Lower lobe of right lung (tissue), 2 donors: ENCODE measurements around the gene JCHAIN. TPM values are rescaled to one million over a fixed set of nuclear protein-coding genes. Genes with fewer than 3 reads are reported as not detected.
A peak's percentile ranks its signal among the peaks of the same experiment; 100 is the strongest.
"Not testable (repeated sequence)": the region's sequence is repeated elsewhere in the genome, so short reads cannot be mapped to it uniquely, and the experiment has no call there.

Source experiments
- ATAC-seq, 2 donors: fragments of 200-7000 bp; cut with Tn5 transposase; one replicate each; pipeline ENCODE4 v1.9.1; 2020 to 2022; ENCODE audit warnings: mild to moderate bottlenecking in 2 of 2, moderate library complexity in 2 of 2
- DNase-seq: peaks from one replicate; pipeline ENCODE4 v3.0.0-alpha.2; 2020
- H3K27ac ChIP-seq: fragments of 200-600 bp; one replicate; pipeline ENCODE4 v1.8.0; 2022
- H3K27me3 ChIP-seq: fragments of 200-600 bp; one replicate; pipeline ENCODE4 v1.8.0; 2022; ENCODE audit warnings: low read depth
- H3K36me3 ChIP-seq: fragments of 200-600 bp; one replicate; pipeline ENCODE4 v1.8.0; 2022; ENCODE audit warnings: mild to moderate bottlenecking
- H3K4me1 ChIP-seq: fragments of 200-600 bp; one replicate; pipeline ENCODE4 v1.8.0; 2022
- H3K4me3 ChIP-seq: fragments of 200-600 bp; one replicate; pipeline ENCODE4 v1.8.0; 2022; ENCODE audit warnings: mild to moderate bottlenecking
- H3K9me3 ChIP-seq: fragments of 200-600 bp; one replicate; pipeline ENCODE4 v1.8.0; 2022
- CTCF ChIP-seq: fragments of 200-600 bp; IDR thresholded peaks from one replicate; pipeline ENCODE4 v1.8.0; 2022; ENCODE audit warnings: antibody characterized with exemption, mild to moderate bottlenecking
- intact Hi-C: fragments of 100-400 bp; cut with DNase I; formaldehyde crosslinking; loops from one replicate; pipeline ENCODE4 v1.11.0; 2022
- total RNA-seq: library from RNA; stranded (reverse); fragmentation: NEBNext Ultra II Directional; extraction: Animal tissue kit (Norgen Biotek cat#: 25700); gene quantifications from one replicate; pipeline ENCODE4 v1.2.1, GENCODE V29; 2021
- donor health status: DM: no; HTN: yes; CAD: no; lungs with severe emphysema.

Gene JCHAIN
- total RNA-seq, 1 donor from 2014 or later: 191 TPM

GRCh38 chr4:70706044-70706461 is 39.7 kb upstream of the JCHAIN start:
- H3K4me1 ChIP-seq: peaks cover 21% of the 10 kb centered on the region
- intact Hi-C loops: no loop called here
- H3K27ac ChIP-seq: peak overlapping the region; percentile 93
- ATAC-seq: no peak
- no peaks in the 10 kb centered on the region for H3K36me3 ChIP-seq
- no peak for TF ChIP-seq CTCF
- H3K27me3 ChIP-seq: no peaks in the 10 kb centered on the region
- no peaks in the 10 kb centered on the region for H3K9me3 ChIP-seq
- H3K4me3 ChIP-seq: peak overlapping the region; percentile 85
- DNase-seq: no peak

DNA sequence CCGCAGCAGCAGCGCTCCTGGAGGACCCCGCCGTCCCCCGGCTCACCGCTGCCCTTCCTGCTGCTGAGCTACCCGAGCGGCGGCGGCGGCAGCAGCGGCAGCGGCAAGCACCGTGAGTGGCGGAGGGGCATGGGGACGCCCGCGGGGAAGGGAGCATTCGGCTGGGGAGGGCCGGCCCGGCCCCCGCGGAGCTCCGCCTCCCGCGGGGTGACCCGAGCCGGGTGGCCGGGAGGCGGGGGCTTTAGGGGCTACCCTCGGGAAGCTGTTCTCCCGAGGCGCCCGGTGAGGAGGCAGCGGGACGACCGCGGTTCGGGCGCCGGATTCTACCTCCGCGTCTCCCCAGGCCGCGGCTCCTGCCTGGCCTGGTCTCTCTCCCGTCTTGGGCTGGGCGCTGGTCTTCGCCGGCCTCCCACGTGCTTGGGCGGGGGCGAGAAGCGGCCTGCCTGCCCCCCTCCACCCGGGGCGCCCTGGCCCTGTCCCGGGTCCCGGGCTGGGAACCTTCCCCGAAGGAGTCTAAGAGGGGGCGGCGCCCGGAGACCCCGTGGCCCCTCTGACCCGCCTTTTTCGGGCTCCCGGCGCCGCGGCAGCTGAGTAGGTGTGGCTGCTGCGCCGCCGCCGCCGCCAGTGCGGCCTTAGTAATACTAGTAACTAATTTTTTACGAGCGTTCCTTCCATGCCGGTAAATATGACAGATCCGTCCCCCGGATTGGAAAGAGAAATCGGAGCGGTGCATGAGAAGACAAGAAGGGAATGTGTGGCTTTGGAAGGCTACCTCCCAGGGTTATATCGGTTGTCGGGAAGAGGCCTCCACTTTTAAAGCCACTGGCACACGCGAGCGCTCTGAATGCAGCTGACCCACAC is 39.1 kb upstream of the JCHAIN start:
- DNase-seq: peak; percentile 91
- H3K36me3 ChIP-seq: no peaks in the 10 kb centered on the region
- H3K27me3 ChIP-seq: no peaks in the 10 kb centered on the region
- TF ChIP-seq CTCF: no peak
- peak overlapping the region; percentile 93 for H3K27ac ChIP-seq
- no peaks in the 10 kb centered on the region for H3K9me3 ChIP-seq
- intact Hi-C loops: no loop called here
- H3K4me1 ChIP-seq: peaks cover 21% of the 10 kb centered on the region
- H3K4me3 ChIP-seq: peak overlapping the region; percentile 85
- peak; percentile 83 to 90 for ATAC-seq

- Histone ChIP-seq H3K4me3 (peak overlapping the region; percentile 85), H3K27me3 (no peaks in the 10 kb centered on the region), H3K36me3 (no peaks in the 10 kb centered on the region), H3K9me3 (no peaks in the 10 kb centered on the region), H3K4me1 (peaks cover 21% of the 10 kb centered on the region), H3K27ac (peak overlapping the region; percentile 93)
- ATAC-seq (peak; percentile 56 to 60), DNase-seq (no peak)
- no peak for TF ChIP-seq CTCF
- intact Hi-C loops: no loop called here
Observed at GRCh38 chr4:70704931-70705182, 38.5 kb upstream of the JCHAIN start.

DNA sequence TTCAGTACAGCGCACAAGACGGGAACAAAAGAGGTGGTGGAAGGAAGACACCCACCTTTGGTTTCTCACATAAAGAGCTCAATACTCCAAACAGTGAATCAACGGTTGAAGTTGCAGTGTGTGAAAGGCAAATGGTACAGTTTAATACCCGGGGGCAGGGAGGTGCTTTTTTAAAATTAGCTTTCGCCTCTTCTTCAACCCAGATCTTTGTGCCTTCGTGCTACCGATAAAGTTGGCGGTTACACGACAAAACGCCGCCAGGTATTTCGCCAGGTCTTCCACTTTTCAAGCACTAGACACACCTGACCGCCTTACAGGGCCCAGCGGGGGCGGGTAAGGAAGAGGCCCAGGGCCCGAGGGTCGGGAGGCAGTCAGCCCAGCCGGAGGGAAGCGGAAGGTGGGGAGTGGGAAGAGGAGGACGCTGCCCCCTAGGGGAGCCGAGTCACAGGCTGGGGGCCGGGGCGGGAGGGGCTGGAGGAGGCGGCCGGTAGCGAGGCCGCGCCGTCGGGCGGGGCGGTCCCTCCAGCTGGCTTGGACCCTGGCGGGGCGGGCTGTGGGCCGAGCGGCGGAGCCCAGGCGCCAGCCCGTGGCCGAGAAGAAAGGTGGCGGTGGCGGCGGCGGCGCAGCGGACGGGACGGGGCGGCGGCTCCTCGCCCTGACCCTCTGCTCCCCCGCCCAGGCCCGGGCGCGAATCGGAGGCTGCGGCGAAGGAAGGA is 38.1 kb upstream of the JCHAIN start:
- H3K27me3 ChIP-seq: no peaks in the 10 kb centered on the region
- TF ChIP-seq CTCF: peak; percentile 39
- no peaks in the 10 kb centered on the region for H3K9me3 ChIP-seq
- intact Hi-C loops: no loop called here
- H3K27ac ChIP-seq: peak overlapping the region; percentile 93
- peak overlapping the region; percentile 85 for H3K4me3 ChIP-seq
- ATAC-seq: peak; percentile 87 to 90
- peaks cover 21% of the 10 kb centered on the region for H3K4me1 ChIP-seq
- peak; percentile 92 for DNase-seq
- H3K36me3 ChIP-seq: no peaks in the 10 kb centered on the region

GRCh38 chr4:70703619-70704214 is 37.4 kb upstream of the JCHAIN start:
- H3K36me3 ChIP-seq: no peaks in the 10 kb centered on the region
- H3K9me3 ChIP-seq: no peaks in the 10 kb centered on the region
- peak overlapping the region; percentile 93 for H3K27ac ChIP-seq
- peak overlapping the region; percentile 85 for H3K4me3 ChIP-seq
- no peaks in the 10 kb centered on the region for H3K27me3 ChIP-seq
- peak in 1 of 2 donors; percentile 62 for ATAC-seq
- intact Hi-C loops: no loop called here
- no peak for TF ChIP-seq CTCF
- no peak for DNase-seq
- H3K4me1 ChIP-seq: peaks cover 21% of the 10 kb centered on the region

DNA sequence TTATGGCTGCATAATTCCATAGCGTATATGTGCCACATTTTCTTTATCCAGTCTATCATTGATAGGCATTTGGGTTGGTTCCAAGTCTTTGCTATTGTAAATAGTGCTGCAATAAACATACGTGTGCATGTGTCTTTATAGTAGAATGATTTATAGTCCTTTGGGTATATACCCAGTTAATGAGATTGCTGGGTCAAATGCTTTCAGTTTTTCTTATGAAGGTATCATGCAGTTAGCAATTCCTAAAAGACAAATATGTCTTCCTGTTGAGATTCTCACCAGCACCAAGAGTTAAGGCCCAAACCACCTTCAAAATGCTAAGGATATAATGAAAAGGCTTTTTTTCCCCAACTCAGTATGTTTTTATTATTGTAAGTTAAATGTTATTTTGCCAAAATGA is 36.3 kb upstream of the JCHAIN start:
- H3K4me3 ChIP-seq, H3K36me3 ChIP-seq, H3K27me3 ChIP-seq, ATAC-seq, intact Hi-C loops, DNase-seq, H3K9me3 ChIP-seq: not testable (repeated sequence)
- H3K4me1 ChIP-seq: peaks cover 18% of the 10 kb centered on the region
- H3K27ac ChIP-seq: peak overlapping the region; percentile 93
